Measurements from ENCODE around the gene UBAC2.
A peak's percentile ranks its signal among the peaks of the same experiment; 100 is the strongest.

UBAC2 gene

GRCh38 chr13:99385940-99386339, 185.3 kb downstream of the UBAC2 start:
- peaks cover 73% of the 10 kb centered on the region for H3K36me3 ChIP-seq (ENCODE audit: insufficient read depth, low read length)
- H4K20me1 ChIP-seq (ENCODE audit: insufficient read depth, low read length): no peaks in the 10 kb centered on the region
- peaks cover 40% of the 10 kb centered on the region for H3K4me1 ChIP-seq (ENCODE audit: insufficient read depth, low read length, severe bottlenecking)

GRCh38 chr13:99386495-99386894, 185.8 kb downstream of the UBAC2 start:
- H3K9ac ChIP-seq (ENCODE audit: low read length): no peak overlapping the region
- H3K36me3 ChIP-seq (ENCODE audit: insufficient read depth, low read length): peaks cover 67% of the 10 kb centered on the region
- H3K4me1 ChIP-seq (ENCODE audit: insufficient read depth, low read length, severe bottlenecking): peaks cover 34% of the 10 kb centered on the region
- no peak overlapping the region for H3K4me2 ChIP-seq (ENCODE audit: low read length)
- H3F3A ChIP-seq (ENCODE audit: insufficient read depth, low read length): no peaks in the 10 kb centered on the region
- H3K79me2 ChIP-seq (ENCODE audit: insufficient read depth, low read length): no peaks in the 10 kb centered on the region
- no peaks in the 10 kb centered on the region for H3K27me3 ChIP-seq (ENCODE audit: insufficient read depth, low read length)
- no peaks in the 10 kb centered on the region for H4K20me1 ChIP-seq (ENCODE audit: insufficient read depth, low read length)
- H3K9me2 ChIP-seq (ENCODE audit: low read depth, low read length): no peaks in the 10 kb centered on the region
- H2AFZ ChIP-seq (ENCODE audit: low read length): no peak overlapping the region
- TF ChIP-seq EZH2 (IDR thresholded peaks at IDR 0.05; ENCODE audit: borderline replicate concordance, low read length) (no peak), CTCF (IDR thresholded peaks at IDR 0.05; ENCODE audit: low read length) (no peak)
- no peak overlapping the region for H3K4me3 ChIP-seq (ENCODE audit: low read depth, low read length, poor library complexity, severe bottlenecking)
- peak overlapping the region; percentile 17 for H3K27ac ChIP-seq (ENCODE audit: low read depth, low read length, poor library complexity, severe bottlenecking)
- no peaks in the 10 kb centered on the region for H3K9me3 ChIP-seq (ENCODE audit: low read length)

More at GRCh38 chr13:99385940-99386339, 185.3 kb downstream of the UBAC2 start:
- no peaks in the 10 kb centered on the region for H3K79me2 ChIP-seq (ENCODE audit: insufficient read depth, low read length)
- H3K4me3 ChIP-seq (ENCODE audit: low read depth, low read length, poor library complexity, severe bottlenecking): no peak overlapping the region
- H3K4me2 ChIP-seq (ENCODE audit: low read length): no peak overlapping the region
- H3K27ac ChIP-seq (ENCODE audit: low read depth, low read length, poor library complexity, severe bottlenecking): peak overlapping the region; percentile 17
- H3F3A ChIP-seq (ENCODE audit: insufficient read depth, low read length): no peaks in the 10 kb centered on the region
- H3K27me3 ChIP-seq (ENCODE audit: insufficient read depth, low read length): no peaks in the 10 kb centered on the region
- no peaks in the 10 kb centered on the region for H3K9me3 ChIP-seq (ENCODE audit: low read length)
- no peak overlapping the region for H2AFZ ChIP-seq (ENCODE audit: low read length)
- no peak overlapping the region for H3K9ac ChIP-seq (ENCODE audit: low read length)
- no peak for TF ChIP-seq CTCF (IDR thresholded peaks at IDR 0.05; ENCODE audit: low read length)
- TF ChIP-seq EZH2 (IDR thresholded peaks at IDR 0.05; ENCODE audit: borderline replicate concordance, low read length): no peak
- H3K9me2 ChIP-seq (ENCODE audit: low read depth, low read length): no peaks in the 10 kb centered on the region

- no peak overlapping the region for H2AFZ ChIP-seq (ENCODE audit: low read length)
- no peak overlapping the region for H3K4me3 ChIP-seq (ENCODE audit: low read depth, low read length, poor library complexity, severe bottlenecking)
- no peaks in the 10 kb centered on the region for H3K9me2 ChIP-seq (ENCODE audit: low read depth, low read length)
- peaks cover 28% of the 10 kb centered on the region for H3K4me1 ChIP-seq (ENCODE audit: insufficient read depth, low read length, severe bottlenecking)
- no peak overlapping the region for H3K9ac ChIP-seq (ENCODE audit: low read length)
- no peak overlapping the region for H3K4me2 ChIP-seq (ENCODE audit: low read length)
- peaks cover 60% of the 10 kb centered on the region for H3K36me3 ChIP-seq (ENCODE audit: insufficient read depth, low read length)
- TF ChIP-seq EZH2 (IDR thresholded peaks at IDR 0.05; ENCODE audit: borderline replicate concordance, low read length): no peak
- peak; percentile 100 for TF ChIP-seq CTCF (IDR thresholded peaks at IDR 0.05; ENCODE audit: low read length)
- peak overlapping the region; percentile 17 for H3K27ac ChIP-seq (ENCODE audit: low read depth, low read length, poor library complexity, severe bottlenecking)
- H3K79me2 ChIP-seq (ENCODE audit: insufficient read depth, low read length): no peaks in the 10 kb centered on the region
- no peaks in the 10 kb centered on the region for H4K20me1 ChIP-seq (ENCODE audit: insufficient read depth, low read length)
- no peaks in the 10 kb centered on the region for H3K27me3 ChIP-seq (ENCODE audit: insufficient read depth, low read length)
- no peaks in the 10 kb centered on the region for H3K9me3 ChIP-seq (ENCODE audit: low read length)
- no peaks in the 10 kb centered on the region for H3F3A ChIP-seq (ENCODE audit: insufficient read depth, low read length)
These were observed 186.5 kb downstream of the UBAC2 start for GRCh38 chr13:99386911-99387788.

All from OCI-LY1 (cell line).